Left cardiac atrium (tissue), 4 donors: ENCODE data around the gene FBXW12. TPM values are rescaled to one million over a fixed set of nuclear protein-coding genes. Genes with fewer than 3 reads are reported as not detected.
"Not testable (repeated sequence)": the region's sequence is repeated elsewhere in the genome, so short reads cannot be mapped to it uniquely, and the experiment has no call there.

Source experiments
- ATAC-seq, 2 donors: fragments of 200-7000 bp; cut with Tn5 transposase; one replicate each; pipeline ENCODE4 v1.9.1; 2020; ENCODE audit warnings: mild to moderate bottlenecking in 2 of 2, moderate library complexity in 2 of 2
- DNase-seq: peaks from one replicate; pipeline ENCODE4 v3.0.0-alpha.2; 2020
- intact Hi-C, 2 donors: fragments of 100-400 bp; cut with DNase I; formaldehyde crosslinking; loops; one replicate each; pipeline versions ENCODE4 v1.14.1 to v1.15.1; 2022 to 2023
- long read RNA-seq: library from polyadenylated mRNA; unstranded; transcript quantifications from one replicate; pipeline ENCODE4 v2.0.0, GENCODE V29; 2021
- total RNA-seq, 2 donors: library from RNA; stranded (reverse); fragmentation: NEBNext Ultra II Directional; extraction: Animal tissue kit (Norgen Biotek cat#: 25700); gene quantifications; one replicate each; pipeline ENCODE4 v1.2.1, GENCODE V29; 2021
- donor health status: DM: no; HTN: yes; CAD: no.
- donor health status: DM: no; HTN: yes; CAD: no; lungs with severe emphysema.
- donor health status: DM: yes; HTN: yes; CAD: no.
- donor health status: Dilated cardiomyopathy.

The FBXW12 gene
- not detected for total RNA-seq
- long read RNA-seq, result 0 reads

GRCh38 chr3:48371651-48372376 lies at the start of gene FBXW12:
Gene FBXW12, plus strand, starts transcription at chr3:48372219. Its CDS starts 549 bp downstream, at chr3:48372768.
- DNase-seq, result no peak
- ATAC-seq, result no peak
- intact Hi-C loops, result no loop called here

DNA sequence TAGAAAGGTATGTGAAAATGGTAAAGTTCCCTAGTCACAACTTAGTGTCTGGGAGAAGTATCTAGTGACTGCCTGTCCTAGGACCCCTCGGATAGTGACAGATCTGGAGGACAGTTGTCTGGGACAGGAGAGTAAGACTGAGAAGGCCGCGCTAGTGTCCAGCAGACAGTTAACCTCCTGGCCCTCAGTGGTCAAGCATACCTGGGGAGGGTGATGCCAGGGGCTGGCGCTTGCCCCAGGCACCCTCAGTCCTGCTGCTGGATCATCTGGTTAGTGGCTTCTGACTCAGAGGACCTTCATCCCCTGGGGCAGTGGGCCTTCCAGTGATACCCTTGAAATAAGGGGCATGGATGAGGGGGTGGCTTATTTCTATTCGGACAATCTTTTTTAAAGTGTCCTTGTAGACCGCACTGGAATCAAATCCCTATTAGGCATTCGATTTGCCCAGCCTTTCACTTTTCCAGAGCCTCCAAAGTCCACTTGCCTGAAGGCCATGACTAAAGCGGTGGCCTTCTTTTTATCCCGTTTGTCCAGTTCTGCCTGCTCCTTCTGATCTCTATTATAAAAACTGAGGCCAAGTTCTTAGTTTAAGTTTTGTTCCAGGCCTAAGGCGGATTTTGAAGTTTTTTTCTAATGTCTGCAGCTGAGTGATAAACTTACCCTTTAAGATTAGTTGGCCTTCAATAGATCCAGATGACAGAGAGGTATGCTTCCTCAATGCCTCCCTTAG lies 40.1 kb upstream of the FBXW12 start:
- ATAC-seq, DNase-seq, intact Hi-C loops: not testable (repeated sequence)

DNA sequence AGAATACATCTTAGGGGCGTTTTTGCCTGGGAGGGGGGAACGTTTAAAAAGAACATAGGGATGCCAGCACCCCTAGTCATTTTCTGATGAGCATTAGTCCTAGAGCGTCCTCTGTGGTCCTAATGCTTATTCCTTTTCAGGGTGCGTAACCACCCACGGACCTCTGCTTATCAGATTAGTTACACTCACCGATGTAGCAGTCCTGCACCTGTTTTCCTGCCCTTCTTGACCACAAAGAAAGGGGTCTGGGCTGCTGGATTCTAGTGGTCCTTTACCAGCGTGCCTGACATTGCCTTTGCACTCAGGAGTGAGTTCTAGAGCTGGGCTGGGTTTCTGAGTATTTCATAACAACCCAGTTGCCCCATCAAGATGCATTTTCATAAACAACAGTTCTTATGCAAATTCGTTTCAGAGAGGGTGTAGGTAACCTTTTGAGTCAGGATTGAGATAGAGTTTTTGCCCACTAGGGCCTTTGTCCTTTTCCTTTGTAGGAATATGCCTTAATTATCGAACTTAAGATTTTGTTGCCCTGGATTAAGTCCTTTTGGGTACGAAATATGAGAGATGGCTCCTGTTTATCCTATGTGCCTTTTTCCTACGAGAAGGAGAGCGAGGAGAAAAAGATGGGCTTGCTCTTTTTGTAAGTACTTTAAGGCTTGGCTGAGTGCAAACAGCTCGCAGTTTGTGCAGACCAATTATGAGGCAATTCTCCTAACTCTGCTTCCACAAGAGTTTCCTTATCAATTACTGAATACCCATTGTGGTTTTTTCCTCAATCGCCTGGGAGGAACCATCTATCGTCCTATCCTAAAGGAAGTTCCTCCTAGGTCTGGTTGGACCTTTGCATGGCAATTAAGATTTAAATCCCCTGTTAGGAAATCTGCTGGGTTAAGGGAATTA lies 38.4 kb upstream of the FBXW12 start, which contains the start of gene SPINK8:
TSS of gene SPINK8 (minus strand) at position 316 of the 900 bp plus-strand sequence. CDS start 5,320 bp downstream, outside the sequence.
- intact Hi-C loops, ATAC-seq, DNase-seq: not testable (repeated sequence)

- DNase-seq (no peak), ATAC-seq (no peak)
- intact Hi-C loops, result no loop called here
Observed at GRCh38 chr3:48334605-48335004, 37.4 kb upstream of the FBXW12 start.

DNA sequence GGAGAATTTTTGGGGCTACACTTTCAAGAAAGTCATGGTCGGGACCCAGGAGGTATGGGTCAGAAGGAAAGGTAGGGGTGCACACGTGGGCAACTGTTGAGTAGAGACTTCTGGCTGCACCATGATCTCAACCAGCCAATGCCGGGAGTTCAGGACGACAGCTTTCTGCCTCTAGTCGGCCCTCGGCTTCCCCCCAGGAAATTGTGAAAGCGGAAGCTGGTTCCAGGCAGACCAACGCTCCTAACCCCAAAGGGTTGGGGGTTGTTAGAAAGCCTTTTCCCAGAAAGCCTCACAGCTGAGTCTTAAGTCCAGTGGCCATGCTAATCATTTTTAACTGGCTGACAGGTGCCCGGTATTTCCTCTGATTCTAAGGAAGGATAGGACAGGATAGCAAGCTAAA lies 36.7 kb upstream of the FBXW12 start:
- DNase-seq, intact Hi-C loops, ATAC-seq: not testable (repeated sequence)

DNA sequence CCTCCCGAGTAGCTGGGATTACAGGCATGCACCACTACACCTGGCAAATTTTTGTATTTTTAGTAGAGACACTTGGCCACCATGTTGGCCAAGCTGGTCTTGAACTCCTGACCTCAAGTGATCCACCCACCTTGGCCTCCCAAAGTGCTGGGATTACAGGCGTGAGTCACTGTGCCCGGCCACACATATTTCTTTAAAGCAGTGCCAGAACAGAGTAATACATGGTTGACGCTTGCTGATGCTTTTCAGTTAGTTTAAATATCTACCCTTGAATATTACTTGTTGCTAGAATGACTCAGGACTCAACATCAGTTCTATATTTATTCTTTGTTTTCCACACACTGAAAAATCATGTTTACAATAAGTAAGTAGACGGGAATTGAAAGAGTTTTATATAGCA lies 34.5 kb upstream of the FBXW12 start:
- DNase-seq, intact Hi-C loops, ATAC-seq: not testable (repeated sequence)

DNA sequence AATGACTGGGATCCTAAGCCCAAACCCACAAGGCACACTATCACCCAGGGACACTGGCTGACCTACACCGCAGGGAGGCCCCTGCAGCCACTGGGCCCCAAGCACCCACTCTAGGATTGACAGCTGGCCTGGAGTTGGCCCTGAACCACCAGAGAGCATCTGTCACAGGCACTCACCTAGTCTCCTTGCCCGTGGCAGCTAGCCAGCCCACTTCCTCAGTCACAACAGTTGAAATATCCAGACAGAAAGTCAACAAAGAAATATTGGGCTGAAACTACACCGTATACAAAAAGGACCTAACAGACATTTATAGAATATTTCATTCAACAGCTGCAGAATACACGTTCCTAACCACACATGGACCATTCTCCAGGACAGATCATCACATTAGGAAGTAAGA lies 33.4 kb upstream of the FBXW12 start:
- DNase-seq (no peak), ATAC-seq (no peak)
- intact Hi-C loops, result no loop called here

GRCh38 chr3:48343432-48343831 lies 28.6 kb upstream of the FBXW12 start:
- DNase-seq (no peak), ATAC-seq (no peak)
- intact Hi-C loops, result no loop called here

- intact Hi-C loops, result no loop called here
- DNase-seq, result no peak
Observed at GRCh38 chr3:48344867-48345507, 27.0 kb upstream of the FBXW12 start.

GRCh38 chr3:48345946-48346572 lies 26.0 kb upstream of the FBXW12 start:
- ATAC-seq (no peak), DNase-seq (no peak)

More at GRCh38 chr3:48344867-48345507, 27.0 kb upstream of the FBXW12 start:
- ATAC-seq, result no peak

DNA sequence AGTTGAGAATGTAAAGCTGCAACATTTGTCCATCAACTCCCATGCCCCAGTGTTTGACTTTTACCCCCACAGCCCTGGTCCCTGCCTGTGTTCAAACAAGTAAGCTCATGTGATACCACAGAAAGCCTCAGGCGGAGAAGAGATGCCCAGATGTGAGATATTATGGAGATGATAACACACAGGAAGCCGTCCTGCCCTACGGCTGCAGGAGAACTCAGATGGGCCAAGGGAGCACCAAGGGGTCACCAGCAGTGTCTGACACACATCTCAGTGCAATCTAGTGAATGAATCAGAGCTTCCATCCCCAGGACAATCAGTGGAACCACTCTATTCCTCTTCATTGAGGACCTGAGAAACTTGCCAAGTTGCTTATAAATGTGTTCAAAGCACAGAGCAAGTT lies 24.5 kb upstream of the FBXW12 start:
- intact Hi-C loops, result no loop called here
- DNase-seq (no peak), ATAC-seq (no peak)

More at GRCh38 chr3:48345946-48346572, 26.0 kb upstream of the FBXW12 start:
- intact Hi-C loops, result no loop called here

- intact Hi-C loops, result no loop called here
- DNase-seq, result no peak
- no peak for ATAC-seq
Observed at GRCh38 chr3:48352546-48352945, 19.5 kb upstream of the FBXW12 start.

- ATAC-seq, result no peak
- no peak for DNase-seq
- intact Hi-C loops, result no loop called here
Observed at GRCh38 chr3:48353987-48354386, 18.0 kb upstream of the FBXW12 start.

DNA sequence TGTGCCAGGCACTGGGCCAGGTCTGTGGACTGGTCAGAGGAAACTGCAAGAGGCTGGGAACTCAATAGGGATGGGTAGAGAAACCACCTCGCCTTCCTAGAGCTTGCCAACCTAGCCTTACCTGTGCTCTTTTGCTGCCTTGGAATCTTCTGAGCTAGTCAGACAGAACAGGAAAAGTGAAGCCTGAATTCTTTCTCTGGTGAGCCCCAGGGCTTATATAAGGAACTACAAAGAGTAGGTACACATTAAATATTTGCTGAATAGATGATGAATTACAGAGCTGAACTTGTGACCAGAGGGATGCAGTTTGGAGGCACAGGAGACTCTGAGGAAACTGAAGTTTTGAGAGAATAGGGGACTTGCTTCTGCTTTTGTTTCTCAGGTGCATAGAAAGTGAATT lies 15.6 kb upstream of the FBXW12 start:
- intact Hi-C loops, result no loop called here
- no peak for DNase-seq
- no peak for ATAC-seq

GRCh38 chr3:48361928-48362327 lies 10.1 kb upstream of the FBXW12 start:
- no peak for ATAC-seq
- intact Hi-C loops, result no loop called here
- no peak for DNase-seq

- intact Hi-C loops, result no loop called here
- ATAC-seq (no peak), DNase-seq (no peak)
Observed at GRCh38 chr3:48364840-48365239, 7.2 kb upstream of the FBXW12 start.

DNA sequence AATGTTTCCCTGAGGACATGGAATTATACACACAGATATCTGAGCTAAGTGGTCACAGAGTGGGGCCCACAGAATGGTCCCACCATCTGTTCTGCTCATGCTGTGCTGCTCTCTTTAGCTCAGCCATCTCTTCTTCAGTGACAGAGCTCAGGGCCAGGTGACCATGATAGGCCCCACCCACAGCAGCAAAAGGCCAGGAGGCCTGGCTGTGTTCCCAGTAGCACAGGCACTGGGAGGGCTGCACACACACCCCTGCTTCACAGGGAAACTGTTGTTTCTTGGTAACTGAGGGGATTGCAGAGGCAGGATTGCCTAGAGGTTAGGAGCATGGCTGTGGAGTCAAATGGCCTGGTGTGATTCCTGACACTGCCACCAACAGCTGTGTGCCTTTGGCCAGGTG lies 4.8 kb upstream of the FBXW12 start:
- peak in 1 of 2 donors; percentile 26 for ATAC-seq
- intact Hi-C loops, result no loop called here

DNA sequence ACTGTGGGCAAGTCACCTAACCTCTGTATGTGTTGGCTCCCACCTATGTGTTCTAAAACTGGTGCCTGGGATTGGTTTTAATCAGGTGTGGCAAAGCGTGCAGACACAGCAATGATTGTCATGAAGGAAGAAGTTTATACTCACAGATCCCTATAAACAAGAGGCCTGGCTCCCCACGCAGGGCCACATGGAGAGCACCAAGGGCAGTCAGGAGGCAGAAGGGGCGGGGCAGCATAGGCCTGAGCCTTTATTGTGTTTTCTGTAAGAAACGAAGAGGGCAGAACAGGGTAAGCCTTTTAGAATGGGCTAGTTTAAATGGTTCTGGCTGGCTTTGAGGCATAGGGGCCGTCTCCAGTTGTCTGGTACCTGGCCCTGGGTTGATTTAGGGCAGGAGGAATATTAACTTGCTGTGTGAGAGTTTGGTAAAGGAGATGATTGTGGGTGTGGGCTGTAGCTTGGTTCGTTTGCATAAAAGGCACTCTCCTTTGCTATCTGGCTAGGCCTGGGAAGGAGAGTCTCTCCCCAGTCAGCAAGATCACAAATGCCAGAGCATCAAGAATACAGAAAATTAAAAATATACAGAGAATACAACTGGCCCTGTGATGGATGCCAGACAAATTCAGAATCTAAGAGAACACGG lies 2.2 kb upstream of the FBXW12 start:
- no peak for ATAC-seq
- DNase-seq, result no peak
- intact Hi-C loops, result no loop called here

More for the DNA sequence above, 4.8 kb upstream of the FBXW12 start:
- no peak for DNase-seq
